ENCODE measurements around the gene OLFML2A. TPM values are rescaled to one million over a fixed set of nuclear protein-coding genes. Genes with fewer than 3 reads are reported as not detected.
A peak's percentile ranks its signal among the peaks of the same experiment; 100 is the strongest.

Gene OLFML2A
- total and polyA plus RNA-seq, 2 of the 13 experiments (the other 11 are each of a cell fraction or from before 2014, with no cell fraction given): 0.01 to 0.02 TPM

DNA sequence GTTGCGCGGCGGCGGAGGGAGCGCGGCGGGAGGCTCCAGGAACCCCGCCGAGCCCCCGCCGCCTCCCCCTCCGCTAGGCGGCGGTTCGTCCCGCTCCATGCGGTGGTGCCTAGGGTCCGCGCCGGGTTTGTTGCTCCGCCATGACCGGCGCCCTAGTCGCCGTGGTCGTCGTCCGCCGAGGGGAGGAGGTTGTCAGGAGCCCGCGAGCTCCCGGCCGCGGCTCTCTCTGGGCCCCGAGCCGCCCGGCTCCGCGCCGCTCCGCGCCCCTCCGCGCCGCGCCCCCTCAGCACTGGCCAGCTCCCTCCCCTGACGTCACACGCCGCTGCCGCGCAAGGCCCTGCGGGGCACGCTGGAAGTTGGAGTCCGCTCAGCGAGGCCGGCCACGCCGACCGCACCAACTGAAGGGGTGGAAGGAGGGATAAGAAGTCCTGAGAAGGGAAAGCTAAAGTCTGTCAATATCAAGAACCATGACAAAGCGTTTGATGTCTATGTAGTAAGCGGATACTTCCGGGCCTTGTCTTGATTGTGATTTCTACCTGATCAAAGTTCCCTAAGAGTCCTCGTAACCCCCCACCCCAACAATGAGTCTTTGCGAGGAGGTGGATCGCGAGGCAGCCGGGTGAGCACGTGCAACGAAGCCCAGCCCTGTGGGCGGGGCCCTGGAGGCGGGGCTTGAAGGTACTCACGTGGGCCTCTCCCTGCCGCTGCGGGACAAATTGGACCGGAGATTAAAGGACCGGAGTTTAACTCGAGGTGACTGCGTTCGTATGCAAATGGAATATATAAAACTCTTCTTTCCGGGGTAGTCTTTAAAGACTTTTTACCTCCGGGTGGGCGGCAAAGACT is 5.7 kb upstream of the OLFML2A start, which contains the start of gene NR6A1 (continued):
- no peak for TF ChIP-seq ZNF33A (CRISPR knock-in tag; IDR thresholded peaks at IDR 0.05; ENCODE audit: borderline replicate concordance)
- peak; percentile 85 for TF ChIP-seq ZNF574 (CRISPR knock-in tag; IDR thresholded peaks at IDR 0.05)
- TF ChIP-seq ZNF570 (CRISPR knock-in tag; IDR thresholded peaks at IDR 0.05; ENCODE audit: borderline replicate concordance): no peak
- TF ChIP-seq ZNF773 (CRISPR knock-in tag; IDR thresholded peaks at IDR 0.05; ENCODE audit: borderline replicate concordance): peak; percentile 37; the same call in 1 of the 2 replicates
- no peak for TF ChIP-seq TIGD3 (CRISPR knock-in tag; IDR thresholded peaks at IDR 0.05; ENCODE audit: borderline replicate concordance)
- peak; percentile 87; the same call in 1 of the 2 replicates for TF ChIP-seq TBP (CRISPR knock-in tag; IDR thresholded peaks at IDR 0.05)
- TF ChIP-seq, protein P1, sequence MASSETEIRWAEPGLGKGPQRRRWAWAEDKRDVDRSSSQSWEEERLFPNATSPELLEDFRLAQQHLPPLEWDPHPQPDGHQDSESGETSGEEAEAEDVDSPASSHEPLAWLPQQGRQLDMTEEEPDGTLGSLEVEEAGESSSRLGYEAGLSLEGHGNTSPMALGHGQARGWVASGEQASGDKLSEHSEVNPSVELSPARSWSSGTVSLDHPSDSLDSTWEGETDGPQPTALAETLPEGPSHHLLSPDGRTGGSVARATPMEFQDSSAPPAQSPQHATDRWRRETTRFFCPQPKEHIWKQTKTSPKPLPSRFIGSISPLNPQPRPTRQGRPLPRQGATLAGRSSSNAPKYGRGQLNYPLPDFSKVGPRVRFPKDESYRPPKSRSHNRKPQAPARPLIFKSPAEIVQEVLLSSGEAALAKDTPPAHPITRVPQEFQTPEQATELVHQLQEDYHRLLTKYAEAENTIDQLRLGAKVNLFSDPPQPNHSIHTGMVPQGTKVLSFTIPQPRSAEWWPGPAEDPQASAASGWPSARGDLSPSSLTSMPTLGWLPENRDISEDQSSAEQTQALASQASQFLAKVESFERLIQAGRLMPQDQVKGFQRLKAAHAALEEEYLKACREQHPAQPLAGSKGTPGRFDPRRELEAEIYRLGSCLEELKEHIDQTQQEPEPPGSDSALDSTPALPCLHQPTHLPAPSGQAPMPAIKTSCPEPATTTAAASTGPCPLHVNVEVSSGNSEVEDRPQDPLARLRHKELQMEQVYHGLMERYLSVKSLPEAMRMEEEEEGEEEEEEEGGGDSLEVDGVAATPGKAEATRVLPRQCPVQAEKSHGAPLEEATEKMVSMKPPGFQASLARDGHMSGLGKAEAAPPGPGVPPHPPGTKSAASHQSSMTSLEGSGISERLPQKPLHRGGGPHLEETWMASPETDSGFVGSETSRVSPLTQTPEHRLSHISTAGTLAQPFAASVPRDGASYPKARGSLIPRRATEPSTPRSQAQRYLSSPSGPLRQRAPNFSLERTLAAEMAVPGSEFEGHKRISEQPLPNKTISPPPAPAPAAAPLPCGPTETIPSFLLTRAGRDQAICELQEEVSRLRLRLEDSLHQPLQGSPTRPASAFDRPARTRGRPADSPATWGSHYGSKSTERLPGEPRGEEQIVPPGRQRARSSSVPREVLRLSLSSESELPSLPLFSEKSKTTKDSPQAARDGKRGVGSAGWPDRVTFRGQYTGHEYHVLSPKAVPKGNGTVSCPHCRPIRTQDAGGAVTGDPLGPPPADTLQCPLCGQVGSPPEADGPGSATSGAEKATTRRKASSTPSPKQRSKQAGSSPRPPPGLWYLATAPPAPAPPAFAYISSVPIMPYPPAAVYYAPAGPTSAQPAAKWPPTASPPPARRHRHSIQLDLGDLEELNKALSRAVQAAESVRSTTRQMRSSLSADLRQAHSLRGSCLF (CRISPR knock-in tag; IDR thresholded peaks at IDR 0.05; ENCODE audit: borderline replicate concordance): no peak
- TF ChIP-seq, protein P2, sequence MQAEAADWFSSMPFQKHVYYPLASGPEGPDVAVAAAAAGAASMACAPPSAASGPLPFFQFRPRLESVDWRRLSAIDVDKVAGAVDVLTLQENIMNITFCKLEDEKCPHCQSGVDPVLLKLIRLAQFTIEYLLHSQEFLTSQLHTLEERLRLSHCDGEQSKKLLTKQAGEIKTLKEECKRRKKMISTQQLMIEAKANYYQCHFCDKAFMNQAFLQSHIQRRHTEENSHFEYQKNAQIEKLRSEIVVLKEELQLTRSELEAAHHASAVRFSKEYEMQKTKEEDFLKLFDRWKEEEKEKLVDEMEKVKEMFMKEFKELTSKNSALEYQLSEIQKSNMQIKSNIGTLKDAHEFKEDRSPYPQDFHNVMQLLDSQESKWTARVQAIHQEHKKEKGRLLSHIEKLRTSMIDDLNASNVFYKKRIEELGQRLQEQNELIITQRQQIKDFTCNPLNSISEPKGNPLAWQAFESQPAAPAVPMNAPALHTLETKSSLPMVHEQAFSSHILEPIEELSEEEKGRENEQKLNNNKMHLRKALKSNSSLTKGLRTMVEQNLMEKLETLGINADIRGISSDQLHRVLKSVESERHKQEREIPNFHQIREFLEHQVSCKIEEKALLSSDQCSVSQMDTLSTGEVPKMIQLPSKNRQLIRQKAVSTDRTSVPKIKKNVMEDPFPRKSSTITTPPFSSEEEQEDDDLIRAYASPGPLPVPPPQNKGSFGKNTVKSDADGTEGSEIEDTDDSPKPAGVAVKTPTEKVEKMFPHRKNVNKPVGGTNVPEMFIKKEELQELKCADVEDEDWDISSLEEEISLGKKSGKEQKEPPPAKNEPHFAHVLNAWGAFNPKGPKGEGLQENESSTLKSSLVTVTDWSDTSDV (CRISPR knock-in tag; IDR thresholded peaks at IDR 0.05): no peak
- TF ChIP-seq CENPT (CRISPR knock-in tag; IDR thresholded peaks at IDR 0.05; ENCODE audit: low read depth): no peak
- TF ChIP-seq REPIN1 (CRISPR knock-in tag; IDR thresholded peaks at IDR 0.05; ENCODE audit: borderline replicate concordance, low read depth): no peak
- TF ChIP-seq TGIF2 (CRISPR knock-in tag; IDR thresholded peaks at IDR 0.05): peak; percentile 45
- TF ChIP-seq ZNF549 (CRISPR knock-in tag; IDR thresholded peaks at IDR 0.05): no peak

Measured in HepG2 (cell line).